GDM1 (cell line): Measurements from ENCODE around the gene CDH16.

ENCODE experiments used
- DNase-seq: peaks from one replicate; lab custom pipeline; 2025; lab: John Stamatoyannopoulos, UW

Gene CDH16

DNA sequence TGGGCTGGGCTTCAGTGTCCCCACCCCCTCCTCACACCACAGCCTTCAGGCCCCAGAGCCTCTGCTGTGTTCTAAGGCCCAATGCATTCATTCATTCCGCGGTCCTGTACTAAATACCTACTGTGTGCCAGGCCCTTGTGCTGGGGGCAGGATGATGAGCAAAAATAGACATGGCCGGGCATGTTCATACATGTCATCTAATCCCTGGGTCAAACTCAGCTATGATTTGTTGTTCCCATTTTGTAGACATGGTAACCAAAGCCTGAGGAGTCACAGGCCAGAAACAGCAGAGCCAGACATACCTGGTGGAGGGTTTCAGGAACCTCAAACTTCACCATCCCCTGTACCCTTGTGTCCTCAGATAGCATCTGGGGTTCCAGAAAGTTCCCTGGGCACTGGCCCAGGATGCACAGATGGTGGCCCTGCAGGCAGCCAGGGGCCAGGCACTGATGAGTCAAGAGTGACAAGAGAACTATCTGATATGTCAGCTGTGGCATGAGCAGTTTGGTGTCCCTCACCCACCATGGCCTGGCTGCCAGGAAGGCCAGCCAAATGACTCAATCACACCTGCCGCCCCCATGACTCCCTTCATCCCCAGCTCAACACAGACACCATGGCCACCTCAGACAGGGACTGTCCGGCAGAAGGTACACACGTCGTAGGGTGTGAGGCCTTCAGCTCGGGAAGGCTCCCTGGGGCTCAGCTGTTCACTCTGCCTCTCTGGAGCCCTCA lies 9.4 kb upstream of the CDH16 start:
- DNase-seq: no peak

GRCh38 chr16:66926961-66927436 lies 8.3 kb upstream of the CDH16 start:
- no peak for DNase-seq

DNA sequence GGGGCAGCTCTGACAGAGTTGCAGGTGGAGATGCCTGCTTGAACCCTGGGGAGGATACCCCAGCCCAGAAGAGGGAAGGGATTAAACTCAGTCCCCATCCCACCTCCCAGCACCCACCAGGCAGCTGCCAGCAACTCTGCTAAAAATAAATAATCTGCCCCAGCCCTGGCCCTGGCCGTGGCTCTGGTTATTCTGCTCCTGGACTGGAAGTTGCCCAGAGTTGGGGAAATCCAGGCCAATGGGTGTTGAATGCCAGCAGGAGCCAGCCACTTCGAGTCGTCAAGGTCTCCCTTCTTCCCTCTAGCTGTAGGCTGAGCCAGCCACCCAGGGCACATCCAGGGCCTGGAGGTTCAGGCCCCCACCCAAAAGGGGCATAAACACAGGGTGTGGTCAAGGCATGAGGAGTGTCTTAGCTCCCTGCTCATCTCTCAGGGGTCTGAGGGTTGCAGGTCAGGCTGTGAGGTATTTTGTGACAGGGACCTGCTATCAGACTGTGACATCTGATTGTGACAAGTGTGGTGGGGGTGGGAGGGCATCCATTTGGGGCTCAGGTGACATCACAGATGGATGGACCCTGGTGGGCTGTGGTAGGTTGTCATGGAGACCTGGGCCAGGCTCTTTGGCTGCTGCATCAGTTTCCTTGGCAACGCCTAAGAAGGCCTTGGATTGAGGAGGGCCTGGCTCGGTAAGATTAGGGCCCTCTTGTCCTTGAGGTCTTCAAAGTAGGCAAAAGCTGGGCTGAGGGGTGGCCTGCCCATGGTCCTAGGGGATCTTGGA lies 7.7 kb upstream of the CDH16 start:
- no peak for DNase-seq

GRCh38 chr16:66925322-66925840 lies 6.7 kb upstream of the CDH16 start, which contains the start of gene RRAD:
Gene RRAD, minus strand, starts transcription at chr16:66925535. Its CDS starts 356 bp downstream, at chr16:66925179.
- DNase-seq: no peak

- no peak for DNase-seq
Observed at GRCh38 chr16:66924527-66925321, 6.0 kb upstream of the CDH16 start.

- no peak for DNase-seq
Observed at GRCh38 chr16:66923866-66924265, 5.2 kb upstream of the CDH16 start.

- no peak for DNase-seq
Observed at GRCh38 chr16:66923247-66923731, 4.6 kb upstream of the CDH16 start.

GRCh38 chr16:66921729-66922450 lies 3.2 kb upstream of the CDH16 start:
- no peak for DNase-seq

GRCh38 chr16:66920924-66921680 lies 2.4 kb upstream of the CDH16 start:
- DNase-seq: no peak

GRCh38 chr16:66920299-66920590 lies 1.6 kb upstream of the CDH16 start:
- no peak for DNase-seq

DNA sequence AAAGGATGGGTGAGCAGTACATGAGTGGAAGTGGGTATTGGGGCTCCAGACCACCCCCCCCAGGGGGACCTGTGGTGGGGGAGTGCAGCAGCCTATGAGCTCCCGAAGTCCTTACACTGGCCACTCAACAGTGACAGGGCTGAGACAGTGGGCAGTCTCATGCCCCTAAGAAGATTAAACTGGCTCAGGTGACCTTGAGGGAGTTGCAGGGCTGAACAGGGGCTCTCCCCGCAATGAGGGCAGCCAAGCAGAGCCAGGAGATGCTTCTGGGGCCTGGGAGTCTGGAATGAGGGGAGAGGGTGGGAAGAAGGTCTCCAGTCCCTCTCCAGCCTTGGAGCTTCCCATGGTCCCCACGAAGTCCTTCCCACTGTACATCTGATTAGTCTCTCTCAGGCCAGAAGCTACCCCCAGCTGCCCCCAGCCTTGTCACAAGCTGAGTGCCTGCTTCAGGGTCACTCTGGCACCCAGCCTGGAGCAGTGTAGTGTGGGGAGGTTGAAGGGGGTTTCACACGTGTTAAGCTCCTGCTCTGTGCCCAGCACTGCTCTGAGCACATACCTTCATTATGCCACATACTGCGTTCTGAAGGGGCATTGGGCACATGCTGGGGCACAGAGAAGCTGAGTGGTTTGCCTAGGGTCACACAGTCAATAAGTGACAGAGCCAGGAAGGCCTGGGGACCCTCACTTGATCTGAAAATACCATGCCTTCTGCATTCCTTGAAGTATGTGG lies 1.0 kb upstream of the CDH16 start:
- no peak for DNase-seq

DNA sequence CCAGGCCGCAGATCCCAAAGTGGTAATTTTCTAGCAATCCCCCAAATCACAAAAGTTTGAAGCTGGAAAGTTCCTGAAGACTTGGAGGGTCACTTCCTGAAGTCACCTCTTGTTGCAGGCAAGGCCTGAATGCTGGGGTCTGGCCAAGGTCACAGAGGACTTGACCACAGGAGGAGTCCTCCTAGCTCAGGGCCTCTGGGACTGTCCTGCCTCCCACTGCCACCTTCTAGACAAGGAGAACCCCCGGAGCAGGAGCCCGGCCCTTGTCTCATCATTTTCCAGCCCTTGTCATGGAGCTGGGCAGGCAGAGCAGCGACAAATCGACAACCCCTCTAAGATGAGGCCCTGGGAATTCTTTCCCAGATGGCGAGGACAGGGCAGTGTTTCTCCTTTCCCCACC lies 330 bp downstream of the CDH16 start:
- DNase-seq: no peak

- no peak for DNase-seq
Observed at GRCh38 chr16:66917741-66918140, 944 bp downstream of the CDH16 start.

- no peak for DNase-seq
Observed at GRCh38 chr16:66916518-66916917, 2.2 kb downstream of the CDH16 start.

GRCh38 chr16:66915041-66915440 lies 3.6 kb downstream of the CDH16 start:
- no peak for DNase-seq

GRCh38 chr16:66914541-66914940 lies 4.1 kb downstream of the CDH16 start:
- DNase-seq: no peak

DNA sequence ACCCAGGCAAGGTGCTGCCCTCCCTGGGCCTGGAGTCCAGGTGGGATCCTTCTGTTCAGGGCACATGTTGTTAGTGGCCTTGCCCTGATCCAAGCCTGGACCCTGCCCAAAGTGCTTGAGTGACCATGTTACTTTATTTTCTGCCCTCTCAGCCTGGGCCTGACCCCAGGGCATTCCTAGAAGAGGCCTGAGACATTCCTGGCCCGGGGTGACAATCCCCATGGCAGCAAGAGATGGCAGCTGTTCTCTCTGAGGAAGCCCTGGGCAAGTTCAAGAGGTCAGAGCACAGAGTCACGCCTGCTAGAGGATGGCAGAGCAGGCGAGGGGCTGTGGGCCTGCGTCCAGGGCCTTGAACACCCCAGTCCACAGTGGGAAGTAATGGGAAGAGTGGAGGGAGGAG lies 5.0 kb downstream of the CDH16 start:
- DNase-seq: no peak

DNA sequence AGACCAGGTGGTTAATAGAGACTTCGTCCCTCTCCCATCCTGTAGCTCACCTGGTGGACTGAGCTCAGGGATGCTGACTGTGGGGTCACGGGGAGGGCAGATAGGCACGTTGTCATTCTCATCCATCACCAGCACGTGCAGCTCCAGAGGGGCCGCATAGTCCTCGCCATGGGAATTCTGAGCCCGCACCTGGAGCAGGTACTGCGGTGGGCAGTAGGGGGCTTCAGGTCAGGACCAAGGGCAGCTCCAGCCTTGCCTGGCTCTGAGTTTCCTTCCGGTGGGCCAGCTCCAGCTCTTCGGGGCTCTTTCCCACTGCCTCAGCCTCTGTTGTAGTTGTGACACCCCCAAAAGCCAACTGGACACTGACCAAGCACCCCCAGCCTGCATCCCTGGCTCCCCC lies 5.6 kb downstream of the CDH16 start:
- DNase-seq: no peak

GRCh38 chr16:66911801-66912200 lies 6.9 kb downstream of the CDH16 start:
- no peak for DNase-seq

DNA sequence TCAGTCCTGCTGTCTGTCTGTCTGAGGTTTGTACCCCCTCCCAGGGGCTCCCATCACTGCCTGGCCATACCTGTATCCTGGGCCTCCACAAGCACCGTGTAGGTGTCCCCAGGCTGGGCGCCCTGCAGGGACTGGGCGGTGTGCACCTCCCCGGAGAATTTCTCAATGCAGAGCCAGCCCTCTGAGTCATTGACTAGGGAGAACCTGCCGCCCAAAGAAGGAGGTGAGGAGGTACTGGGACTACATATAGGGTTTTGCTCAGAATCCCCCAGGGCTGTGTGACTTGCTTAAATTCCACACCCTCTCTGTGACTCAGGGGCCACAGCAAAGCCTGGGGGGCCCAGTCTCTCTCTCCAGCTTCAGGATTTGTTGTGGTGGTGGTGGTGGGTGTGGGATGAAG lies 7.6 kb downstream of the CDH16 start:
- no peak for DNase-seq
